ENCODE measurements around the gene CLMP.

Gene CLMP

GRCh38 chr11:123196060-123196714 lies 1.1 kb upstream of the CLMP start:
- H3K9me3 ChIP-seq (ENCODE audit: control insufficient read depth, insufficient read depth, low read depth, low read length), result no peaks in the 10 kb centered on the region
- POLR2A ChIA-PET, result no interaction called here
- no peak for TF ChIP-seq ZSCAN30 (tag by site-specific recombination; IDR thresholded peaks at IDR 0.05)
- H3K27ac ChIP-seq (ENCODE audit: extremely low read depth, low read depth, low read length), result no peak overlapping the region
- CTCF ChIA-PET, result no interaction called here
- H3K36me3 ChIP-seq (ENCODE audit: control insufficient read depth in 2 of 2, insufficient read depth in 1 of 2, low read length in 2 of 2), result no peaks in the 10 kb centered on the region
- no peak overlapping the region for H3K4me3 ChIP-seq (ENCODE audit: low read depth, low read length)
- H3K4me1 ChIP-seq (ENCODE audit: control insufficient read depth, insufficient read depth, low read length), result no peaks in the 10 kb centered on the region; the same call in 1 of the 2 replicates

GRCh38 chr11:123194337-123195187 lies 486 bp downstream of the CLMP start:
- peak overlapping the region; percentile 51; the same call in 1 of the 2 replicates for H3K27ac ChIP-seq (ENCODE audit: extremely low read depth, low read depth, low read length)
- POLR2A ChIA-PET, result interaction anchor here (0.6 kb wide), 1 partner anchor 75 kb away, joined by 3 read pairs; no protein-coding TSS in a partner anchor

GRCh38 chr11:123193742-123194141 lies 1.3 kb downstream of the CLMP start:
- Histone ChIP-seq H3K4me1 (ENCODE audit: control insufficient read depth, insufficient read depth, low read length) (no peaks in the 10 kb centered on the region; the same call in 1 of the 2 replicates), H3K27ac (ENCODE audit: extremely low read depth, low read depth, low read length) (no peak overlapping the region), H3K4me3 (ENCODE audit: low read depth, low read length) (no peak overlapping the region), H3K9me3 (ENCODE audit: control insufficient read depth, insufficient read depth, low read depth, low read length) (no peaks in the 10 kb centered on the region), H3K36me3 (ENCODE audit: control insufficient read depth in 2 of 2, insufficient read depth in 1 of 2, low read length in 2 of 2) (no peaks in the 10 kb centered on the region)
- CTCF ChIA-PET, result interaction anchor here (0.8 to 1.0 kb wide), 2 partner anchors 82 to 90 kb away, joined by 3 to 4 read pairs; no protein-coding TSS in a partner anchor
- TF ChIP-seq ZNF112 (tag by site-specific recombination; IDR thresholded peaks at IDR 0.05) (no peak), KLF8 (tag by site-specific recombination; IDR thresholded peaks at IDR 0.05) (no peak), ZNF302 (tag by site-specific recombination; IDR thresholded peaks at IDR 0.05; ENCODE audit: low read depth) (no peak), ZNF513 (tag by site-specific recombination; IDR thresholded peaks at IDR 0.05) (no peak), ZBTB48 (tag by site-specific recombination; IDR thresholded peaks at IDR 0.05) (peak; percentile 97), KLF1 (tag by site-specific recombination; IDR thresholded peaks at IDR 0.05) (no peak), YY2 (tag by site-specific recombination; IDR thresholded peaks at IDR 0.05) (no peak)
- POLR2A ChIA-PET, result no interaction called here

More at GRCh38 chr11:123194337-123195187, 486 bp downstream of the CLMP start:
- no peaks in the 10 kb centered on the region; the same call in 1 of the 2 replicates for H3K4me1 ChIP-seq (ENCODE audit: control insufficient read depth, insufficient read depth, low read length)
- no peaks in the 10 kb centered on the region for H3K36me3 ChIP-seq (ENCODE audit: control insufficient read depth in 2 of 2, insufficient read depth in 1 of 2, low read length in 2 of 2)
- CTCF ChIA-PET, result no interaction called here
- peak; percentile 36; the same call in 1 of the 2 replicates for TF ChIP-seq ZBTB17 (tag by site-specific recombination; IDR thresholded peaks at IDR 0.05)
- TF ChIP-seq ZNF211 (tag by site-specific recombination; IDR thresholded peaks at IDR 0.05; ENCODE audit: low read depth), result no peak
- TF ChIP-seq ZBTB20 (tag by site-specific recombination; IDR thresholded peaks at IDR 0.05), result peak; percentile 37
- peak; percentile 67 for TF ChIP-seq ZBTB8A (tag by site-specific recombination; IDR thresholded peaks at IDR 0.05)
- TF ChIP-seq SP2 (tag by site-specific recombination; IDR thresholded peaks at IDR 0.05), result peak; percentile 37
- TF ChIP-seq ZNF335 (tag by site-specific recombination; conservative IDR thresholded peaks at IDR 0.05), result peak; percentile 78
- TF ChIP-seq ZNF837 (tag by site-specific recombination; IDR thresholded peaks at IDR 0.05), result no peak
- peak; percentile 26; the same call in 1 of the 2 replicates for TF ChIP-seq ZNF398 (tag by site-specific recombination; IDR thresholded peaks at IDR 0.05)
- no peaks in the 10 kb centered on the region for H3K9me3 ChIP-seq (ENCODE audit: control insufficient read depth, insufficient read depth, low read depth, low read length)
- H3K4me3 ChIP-seq (ENCODE audit: low read depth, low read length), result peak overlapping the region; percentile 14
